Prostate gland (tissue), 2 donors: Measurements from ENCODE around the gene NDFIP2.

ENCODE experiments used
- POLR2A ChIP-seq: fragments of 450-650 bp; IDR thresholded peaks from one replicate; pipeline ENCODE4 v1.6.1; 2016; ENCODE audit warnings: antibody characterized with exemption, mild to moderate bottlenecking
- POLR2AphosphoS5 ChIP-seq: sonication (generic); formaldehyde crosslinking; IDR thresholded peaks from one replicate; pipeline ENCODE4 v1.6.1; 2017; ENCODE audit warnings: antibody characterized with exemption
- TF ChIP-seq, protein P1 (sequence below), 4 experiments: fragments of 200-600 bp in 2 of 4; fragments of 450-650 bp in 2 of 4; sonication (generic) in 2 of 4; IDR thresholded peaks; 1 replicate in 3 of 4; 2 replicates in 1 of 4; pipeline ENCODE4 v1.5.1; 2016 to 2019; ENCODE audit warnings: antibody characterized with exemption in 4 of 4, mild to moderate bottlenecking in 2 of 4, moderate library complexity in 2 of 4

DNA sequence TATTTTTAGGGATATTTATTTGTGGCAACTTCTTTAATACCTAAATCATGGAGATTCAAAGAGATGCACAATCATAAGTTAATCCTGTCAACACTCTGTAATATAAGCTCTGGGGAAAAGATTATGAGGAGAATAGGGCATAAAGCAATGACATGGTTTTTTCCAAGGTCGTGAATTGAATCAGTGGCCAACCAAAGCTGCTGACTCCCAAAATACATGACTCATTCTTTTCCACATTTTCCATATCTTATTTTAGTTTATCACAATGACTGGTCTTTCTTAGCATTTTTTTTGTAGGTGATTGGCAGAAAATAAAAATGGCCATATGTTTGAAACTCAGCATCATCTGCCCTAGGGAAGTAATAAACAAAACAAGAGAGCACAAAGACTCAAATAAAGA lies 46.4 kb upstream of the NDFIP2 start:
- TF ChIP-seq, protein P1, sequence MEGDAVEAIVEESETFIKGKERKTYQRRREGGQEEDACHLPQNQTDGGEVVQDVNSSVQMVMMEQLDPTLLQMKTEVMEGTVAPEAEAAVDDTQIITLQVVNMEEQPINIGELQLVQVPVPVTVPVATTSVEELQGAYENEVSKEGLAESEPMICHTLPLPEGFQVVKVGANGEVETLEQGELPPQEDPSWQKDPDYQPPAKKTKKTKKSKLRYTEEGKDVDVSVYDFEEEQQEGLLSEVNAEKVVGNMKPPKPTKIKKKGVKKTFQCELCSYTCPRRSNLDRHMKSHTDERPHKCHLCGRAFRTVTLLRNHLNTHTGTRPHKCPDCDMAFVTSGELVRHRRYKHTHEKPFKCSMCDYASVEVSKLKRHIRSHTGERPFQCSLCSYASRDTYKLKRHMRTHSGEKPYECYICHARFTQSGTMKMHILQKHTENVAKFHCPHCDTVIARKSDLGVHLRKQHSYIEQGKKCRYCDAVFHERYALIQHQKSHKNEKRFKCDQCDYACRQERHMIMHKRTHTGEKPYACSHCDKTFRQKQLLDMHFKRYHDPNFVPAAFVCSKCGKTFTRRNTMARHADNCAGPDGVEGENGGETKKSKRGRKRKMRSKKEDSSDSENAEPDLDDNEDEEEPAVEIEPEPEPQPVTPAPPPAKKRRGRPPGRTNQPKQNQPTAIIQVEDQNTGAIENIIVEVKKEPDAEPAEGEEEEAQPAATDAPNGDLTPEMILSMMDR (IDR thresholded peaks at IDR 0.05) = no peak
- TF ChIP-seq POLR2AphosphoS5 (no peak), POLR2A (no peak)
